Heart left ventricle (tissue), 13 donors: Measurements from ENCODE around the gene KIFC1.

Source experiments
- POLR2A ChIP-seq, 2 donors: fragments of 450-650 bp; IDR thresholded peaks; one replicate each; pipeline ENCODE4 v1.6.1; 2017; ENCODE audit warnings: antibody characterized with exemption in 2 of 2, mild to moderate bottlenecking in 2 of 2, moderate library complexity in 2 of 2
- TF ChIP-seq, protein P1 (sequence below), 12 donors: fragments of 200-600 bp; sonication (generic) in 4 of 12; IDR thresholded peaks; one replicate each; pipeline versions ENCODE4 v1.5.0 to v1.8.0; 2018 to 2022; ENCODE audit warnings: antibody characterized with exemption in 12 of 12, mild to moderate bottlenecking in 5 of 12
- donor health status: ischemic (EF 13 %, LVEDD 7.1; RV severe dilation, severe dysfunction).
- donor health status: DM: no; HTN: yes; CAD: no.
- donor health status: DM: no; HTN: no; CAD: no.
- donor health status: ischemic (EF 25% LVEDD 6.9; RV normal size, moderate dysfunction).
- donor health status: ischemic (EF 25% LVEDD 5.7; RV mildly dilated, moderate dysfunction).
- donor health status: ischemic (EF 35%, LVEDD 5.7; RV mildly dilated, moderate dysfunction).
- donor health status: nonischemic (EF 11% LVEDD 7.7; RV severe dilation, severe dysfunction).
- donor health status: DM: yes; HTN: yes; CAD: no.
- donor health status: PGD.
- donor health status: ischemic (EF 29% LVEDD 5.4; RV normal size, mild dysfunction).
- donor health status: nonischemic (EF 23%, LVEDD 6.1; RV moderate dilation, normal function).

GRCh38 chr6:33442283-33442682, 50.7 kb downstream of the KIFC1 start:
- TF ChIP-seq, protein P1, sequence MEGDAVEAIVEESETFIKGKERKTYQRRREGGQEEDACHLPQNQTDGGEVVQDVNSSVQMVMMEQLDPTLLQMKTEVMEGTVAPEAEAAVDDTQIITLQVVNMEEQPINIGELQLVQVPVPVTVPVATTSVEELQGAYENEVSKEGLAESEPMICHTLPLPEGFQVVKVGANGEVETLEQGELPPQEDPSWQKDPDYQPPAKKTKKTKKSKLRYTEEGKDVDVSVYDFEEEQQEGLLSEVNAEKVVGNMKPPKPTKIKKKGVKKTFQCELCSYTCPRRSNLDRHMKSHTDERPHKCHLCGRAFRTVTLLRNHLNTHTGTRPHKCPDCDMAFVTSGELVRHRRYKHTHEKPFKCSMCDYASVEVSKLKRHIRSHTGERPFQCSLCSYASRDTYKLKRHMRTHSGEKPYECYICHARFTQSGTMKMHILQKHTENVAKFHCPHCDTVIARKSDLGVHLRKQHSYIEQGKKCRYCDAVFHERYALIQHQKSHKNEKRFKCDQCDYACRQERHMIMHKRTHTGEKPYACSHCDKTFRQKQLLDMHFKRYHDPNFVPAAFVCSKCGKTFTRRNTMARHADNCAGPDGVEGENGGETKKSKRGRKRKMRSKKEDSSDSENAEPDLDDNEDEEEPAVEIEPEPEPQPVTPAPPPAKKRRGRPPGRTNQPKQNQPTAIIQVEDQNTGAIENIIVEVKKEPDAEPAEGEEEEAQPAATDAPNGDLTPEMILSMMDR (IDR thresholded peaks at IDR 0.05), result no peak
- no peak for TF ChIP-seq POLR2A (IDR thresholded peaks at IDR 0.05)
